Measurements from ENCODE around the gene FOSL2.

Gene FOSL2

GRCh38 chr2:28390241-28390745, 2.4 kb upstream of the FOSL2 start:
- no peak for TF ChIP-seq GATA1 (IDR thresholded peaks at IDR 0.05; ENCODE audit: low read depth, low read length)
- TF ChIP-seq POLR2A (IDR thresholded peaks at IDR 0.05; ENCODE audit: low read length) = peak; percentile 64
- DNase-seq = peak; percentile 67 to 71

DNA sequence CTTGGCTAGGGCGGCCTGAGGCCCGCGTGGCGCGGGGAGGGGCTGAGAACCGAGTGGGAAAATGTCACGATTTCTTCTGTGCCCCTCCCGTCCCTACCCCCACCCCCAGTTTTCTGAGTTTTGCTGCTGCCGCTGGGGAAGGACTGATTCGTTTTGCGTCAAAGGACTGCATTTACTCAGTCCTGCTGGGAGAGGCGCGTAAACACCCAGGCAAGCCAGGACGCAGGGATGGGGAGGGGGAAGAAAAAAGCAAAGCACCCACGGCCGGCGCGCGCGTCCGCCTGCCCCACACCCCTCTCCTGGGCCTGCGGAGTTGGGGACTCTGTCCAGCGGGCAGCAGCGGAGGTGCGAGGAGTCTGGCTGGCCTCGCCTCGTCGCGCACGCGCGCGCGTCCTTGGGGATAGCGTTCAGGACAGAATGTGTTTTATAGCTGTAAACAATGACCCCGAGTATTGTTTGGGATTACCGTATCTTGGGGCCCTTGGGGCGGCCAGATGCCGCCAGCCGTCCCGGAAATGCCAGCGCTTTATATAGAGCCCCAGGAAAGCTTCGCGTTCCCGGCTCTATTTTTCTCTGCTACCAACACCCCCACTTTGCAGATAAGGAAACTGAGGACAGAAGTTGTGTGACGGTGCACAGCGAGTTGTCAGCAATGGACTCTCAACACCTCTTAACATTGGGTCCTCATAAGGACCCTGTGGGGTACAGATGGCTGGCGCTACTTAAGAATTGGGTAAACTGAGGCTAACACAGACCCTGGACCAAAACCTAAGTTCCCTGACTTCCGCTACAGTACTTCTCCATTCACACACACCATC, 1.7 kb upstream of the FOSL2 start:
- DNase-seq = peak; percentile 59 to 60
- TF ChIP-seq GATA1 (IDR thresholded peaks at IDR 0.05; ENCODE audit: low read depth, low read length) (no peak), POLR2A (IDR thresholded peaks at IDR 0.05; ENCODE audit: low read length) (no peak)

DNA sequence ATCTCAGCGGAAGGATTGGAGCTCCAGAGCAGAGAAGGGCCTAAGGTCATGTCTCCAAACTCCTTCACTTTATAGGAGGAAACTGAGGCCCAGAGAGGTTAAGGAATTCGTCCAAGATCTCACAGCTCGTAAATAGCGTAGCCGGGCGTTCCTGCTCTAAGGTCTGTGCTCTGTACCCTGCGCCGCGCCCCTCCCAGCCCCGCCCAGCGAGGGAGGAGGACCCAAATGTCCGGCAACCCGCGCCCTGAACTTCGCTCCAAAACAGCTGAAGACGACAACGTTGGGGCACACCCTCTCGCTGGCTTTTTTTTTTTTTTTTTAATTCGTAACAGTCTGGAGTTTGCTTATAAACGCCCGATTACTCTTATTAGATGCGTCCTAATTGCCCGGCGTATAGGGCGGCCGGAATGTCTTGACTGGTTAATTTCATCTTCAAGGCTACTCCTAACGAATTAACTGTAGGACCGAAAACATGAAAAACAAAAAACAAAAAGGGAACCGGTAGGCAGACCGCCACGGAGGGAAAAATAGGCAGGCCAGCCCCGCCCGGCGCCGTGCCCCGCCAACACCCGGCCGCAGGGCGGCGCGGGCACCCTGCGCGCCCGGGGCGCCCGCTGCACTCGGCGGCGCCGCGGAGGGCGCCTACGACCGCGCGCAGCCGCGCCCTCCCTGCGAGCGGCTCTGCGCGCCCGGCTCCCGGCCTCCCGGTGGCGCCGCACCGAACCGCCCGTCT, 928 bp upstream of the FOSL2 start:
- TF ChIP-seq GATA1 (IDR thresholded peaks at IDR 0.05; ENCODE audit: low read depth, low read length) = no peak
- TF ChIP-seq POLR2A (IDR thresholded peaks at IDR 0.05; ENCODE audit: low read length) = peak; percentile 38

GRCh38 chr2:28393114-28393836, 617 bp downstream of the FOSL2 start:
- TF ChIP-seq POLR2A (IDR thresholded peaks at IDR 0.05; ENCODE audit: low read length) = no peak
- no peak for TF ChIP-seq GATA1 (IDR thresholded peaks at IDR 0.05; ENCODE audit: low read depth, low read length)
- peak; percentile 55 to 63 for DNase-seq

More for the DNA sequence above, 928 bp upstream of the FOSL2 start:
- DNase-seq = peak; percentile 81 to 84

DNA sequence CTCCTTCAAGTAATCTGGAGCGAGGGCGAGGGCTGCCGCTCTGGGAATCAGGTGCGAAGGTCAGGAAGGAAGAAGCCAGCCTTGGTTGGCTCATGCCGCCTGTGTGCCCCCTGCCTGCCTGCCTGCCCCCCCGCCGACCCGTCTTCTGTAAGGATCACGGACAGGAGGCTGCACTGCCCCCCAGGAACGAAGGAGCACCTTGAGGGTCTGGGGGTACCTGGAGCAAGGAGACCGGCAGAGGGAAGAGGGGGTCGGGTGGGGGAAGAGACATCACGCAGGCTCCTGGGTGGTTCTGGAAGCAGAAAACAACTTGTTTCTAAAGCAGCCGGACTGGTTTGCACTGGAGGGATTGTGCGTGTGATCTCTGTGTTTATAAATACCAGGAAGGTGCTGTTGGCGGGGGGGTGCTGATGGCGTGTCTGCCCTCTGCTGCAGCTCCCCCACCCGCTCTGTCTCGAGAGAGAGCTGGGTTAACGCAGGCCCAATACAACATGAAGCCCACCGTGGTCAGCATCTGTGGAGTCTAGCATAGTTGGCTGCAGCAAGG, 1.7 kb downstream of the FOSL2 start:
- TF ChIP-seq GATA1 (IDR thresholded peaks at IDR 0.05; ENCODE audit: low read depth, low read length) = no peak
- no peak for TF ChIP-seq POLR2A (IDR thresholded peaks at IDR 0.05; ENCODE audit: low read length)
- DNase-seq = no peak

DNA sequence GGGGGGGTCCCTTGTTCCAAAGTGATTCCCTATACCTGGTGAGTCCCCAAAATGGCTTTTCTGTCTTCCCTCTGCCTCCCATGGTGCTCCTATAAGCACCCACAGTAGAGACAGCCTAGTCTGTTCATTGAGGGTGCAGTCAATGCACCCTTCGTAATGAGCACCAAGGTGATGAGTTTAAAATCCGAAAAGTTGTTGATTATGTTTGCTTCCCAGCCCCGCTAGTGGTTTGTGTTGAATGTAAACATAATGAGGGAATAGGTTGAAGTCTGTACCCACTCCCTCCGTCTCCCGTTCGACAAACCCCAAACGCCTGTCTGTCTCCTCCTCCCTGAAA, 2.3 kb downstream of the FOSL2 start:
- DNase-seq = no peak
- TF ChIP-seq POLR2A (IDR thresholded peaks at IDR 0.05; ENCODE audit: low read length) (no peak), GATA1 (IDR thresholded peaks at IDR 0.05; ENCODE audit: low read depth, low read length) (no peak)

- no peak for DNase-seq
- TF ChIP-seq POLR2A (IDR thresholded peaks at IDR 0.05; ENCODE audit: low read length) (no peak), GATA1 (IDR thresholded peaks at IDR 0.05; ENCODE audit: low read depth, low read length) (no peak)
Measured at GRCh38 chr2:28395334-28396061, 2.8 kb downstream of the FOSL2 start.

DNA sequence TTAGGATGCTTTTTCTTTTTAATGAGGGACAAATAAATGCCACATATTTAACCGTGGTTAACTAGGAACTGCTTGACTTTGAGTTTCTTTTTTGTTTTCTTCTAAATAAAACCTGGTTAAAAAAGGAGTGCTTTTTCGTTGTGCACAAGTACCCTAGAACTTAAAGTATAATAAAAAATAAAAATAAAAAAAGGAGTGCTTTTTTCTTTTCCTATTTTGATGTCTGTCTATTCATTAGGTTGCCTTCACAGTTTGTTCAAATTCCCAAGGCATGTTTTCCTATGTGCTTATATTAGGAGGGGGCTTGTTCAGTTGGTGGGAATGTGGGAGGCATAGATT, 4.4 kb downstream of the FOSL2 start:
- no peak for TF ChIP-seq POLR2A (IDR thresholded peaks at IDR 0.05; ENCODE audit: low read length)
- TF ChIP-seq GATA1 (IDR thresholded peaks at IDR 0.05; ENCODE audit: low read depth, low read length) = no peak
- DNase-seq = no peak

DNA sequence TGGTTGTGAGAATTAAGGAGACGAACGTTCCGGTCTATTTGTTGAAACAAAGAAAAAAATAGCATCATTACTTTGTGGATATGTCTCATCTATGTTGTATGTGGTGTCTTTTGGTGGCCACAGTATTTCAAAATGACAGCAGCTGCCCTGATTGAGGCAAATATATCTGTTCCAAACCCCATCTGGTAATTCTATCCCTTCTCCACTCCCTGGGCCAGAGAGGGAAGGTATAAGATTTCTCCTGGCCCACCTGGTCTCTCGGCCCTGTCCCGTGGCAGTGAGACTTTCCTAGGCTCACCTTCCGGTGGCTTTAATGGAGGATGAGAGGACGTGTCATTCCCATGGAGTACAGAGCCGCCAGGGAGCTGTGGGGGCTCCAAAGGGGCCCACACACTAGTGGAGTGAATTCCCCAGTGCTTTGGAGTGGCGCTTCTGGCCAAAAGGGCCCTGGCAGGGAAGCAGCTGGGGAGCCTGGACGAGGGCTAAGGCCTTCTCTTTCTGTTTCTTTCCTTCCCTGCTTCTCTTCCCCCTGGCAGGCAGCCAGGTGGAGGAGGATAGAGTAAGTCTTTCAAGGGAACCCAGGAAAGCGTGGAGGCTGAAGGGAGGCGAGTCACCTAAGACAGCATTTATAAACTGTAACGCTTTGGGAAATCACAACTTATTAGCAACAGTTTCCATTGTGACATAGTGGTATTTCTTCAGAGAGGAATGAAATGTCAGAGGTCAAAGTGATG, 5.6 kb downstream of the FOSL2 start:
- no peak for DNase-seq
- TF ChIP-seq POLR2A (IDR thresholded peaks at IDR 0.05; ENCODE audit: low read length) (no peak), GATA1 (IDR thresholded peaks at IDR 0.05; ENCODE audit: low read depth, low read length) (no peak)

DNA sequence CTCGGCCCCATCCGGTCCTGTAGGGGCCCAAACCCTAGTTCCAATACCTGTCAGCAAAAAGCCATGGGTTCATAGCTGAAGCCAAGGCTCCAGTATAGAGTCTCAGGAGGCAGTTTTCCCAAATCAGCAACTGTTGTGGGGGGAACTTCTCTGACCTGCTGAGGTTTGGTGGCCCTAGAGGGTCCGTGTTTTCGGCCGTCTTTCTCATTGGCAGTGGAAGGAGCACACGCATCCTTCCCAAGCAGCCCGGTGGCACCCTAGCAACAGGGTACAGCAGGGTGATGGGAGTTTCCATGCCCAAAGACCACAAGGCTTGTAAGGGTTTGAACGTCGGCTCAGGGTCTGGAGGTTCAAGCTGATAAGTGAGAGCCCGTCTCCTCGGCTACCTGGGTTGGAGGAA, 6.6 kb downstream of the FOSL2 start:
- DNase-seq = no peak

GRCh38 chr2:28399956-28400355, 7.3 kb downstream of the FOSL2 start:
- TF ChIP-seq GATA1 (IDR thresholded peaks at IDR 0.05; ENCODE audit: low read depth, low read length) (no peak), POLR2A (IDR thresholded peaks at IDR 0.05; ENCODE audit: low read length) (no peak)
- DNase-seq = no peak

More for the DNA sequence above, 6.6 kb downstream of the FOSL2 start:
- TF ChIP-seq GATA1 (IDR thresholded peaks at IDR 0.05; ENCODE audit: low read depth, low read length) (no peak), POLR2A (IDR thresholded peaks at IDR 0.05; ENCODE audit: low read length) (no peak)

DNA sequence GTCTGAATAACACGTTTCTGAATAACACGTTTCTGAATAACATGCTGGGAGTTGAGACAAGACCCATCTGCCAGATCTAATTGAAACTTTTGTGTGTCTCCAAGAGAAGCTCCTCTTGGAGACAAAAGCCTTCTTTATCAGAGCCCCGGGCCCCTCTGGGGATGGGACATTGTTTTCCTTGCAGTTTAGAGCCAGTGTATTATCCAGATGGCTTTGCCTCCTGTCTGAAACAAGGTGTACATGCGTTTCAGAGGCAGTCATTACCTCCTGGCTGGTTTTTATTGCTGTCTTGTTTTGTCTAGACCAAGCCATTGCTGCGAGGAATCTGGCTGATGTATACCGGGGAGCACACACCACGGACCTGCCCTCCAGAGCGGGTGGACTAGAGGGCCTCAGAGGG, 7.8 kb downstream of the FOSL2 start:
- TF ChIP-seq GATA1 (IDR thresholded peaks at IDR 0.05; ENCODE audit: low read depth, low read length) = no peak
- TF ChIP-seq POLR2A (IDR thresholded peaks at IDR 0.05; ENCODE audit: low read length) = no peak
- DNase-seq = no peak

DNA sequence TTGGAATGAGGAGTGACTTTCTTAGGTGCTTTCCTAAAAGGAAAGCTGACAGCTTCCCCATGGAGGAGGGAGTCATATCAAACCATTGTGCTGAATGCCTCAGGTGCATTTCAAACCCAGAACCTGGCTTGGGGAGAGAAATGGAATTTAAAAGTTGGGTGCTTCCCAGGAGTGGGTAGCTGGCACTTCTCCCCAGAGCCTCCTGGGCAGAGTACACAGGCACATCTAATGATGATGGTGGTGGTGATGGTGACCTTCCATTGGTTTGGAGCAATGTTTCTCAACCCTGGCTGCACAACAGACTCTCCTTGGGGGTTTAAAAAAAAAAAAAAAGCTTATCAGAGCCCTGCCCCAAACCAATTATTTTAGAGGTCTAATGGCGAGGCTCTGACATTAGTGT, 8.3 kb downstream of the FOSL2 start:
- TF ChIP-seq POLR2A (IDR thresholded peaks at IDR 0.05; ENCODE audit: low read length) = no peak
- TF ChIP-seq GATA1 (IDR thresholded peaks at IDR 0.05; ENCODE audit: low read depth, low read length) = no peak

More for the DNA sequence above, 8.3 kb downstream of the FOSL2 start:
- no peak for DNase-seq

Measured in erythroblast (primary cell).